Medulla oblongata (tissue), 1 donor: ENCODE results near the gene IFNE.

Experiments used
- DNase-seq: peaks from one replicate; pipeline ENCODE4 v3.0.0-alpha.2; 2015; ENCODE audit errors: extremely low spot score

Gene IFNE, protein sequence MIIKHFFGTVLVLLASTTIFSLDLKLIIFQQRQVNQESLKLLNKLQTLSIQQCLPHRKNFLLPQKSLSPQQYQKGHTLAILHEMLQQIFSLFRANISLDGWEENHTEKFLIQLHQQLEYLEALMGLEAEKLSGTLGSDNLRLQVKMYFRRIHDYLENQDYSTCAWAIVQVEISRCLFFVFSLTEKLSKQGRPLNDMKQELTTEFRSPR

DNA sequence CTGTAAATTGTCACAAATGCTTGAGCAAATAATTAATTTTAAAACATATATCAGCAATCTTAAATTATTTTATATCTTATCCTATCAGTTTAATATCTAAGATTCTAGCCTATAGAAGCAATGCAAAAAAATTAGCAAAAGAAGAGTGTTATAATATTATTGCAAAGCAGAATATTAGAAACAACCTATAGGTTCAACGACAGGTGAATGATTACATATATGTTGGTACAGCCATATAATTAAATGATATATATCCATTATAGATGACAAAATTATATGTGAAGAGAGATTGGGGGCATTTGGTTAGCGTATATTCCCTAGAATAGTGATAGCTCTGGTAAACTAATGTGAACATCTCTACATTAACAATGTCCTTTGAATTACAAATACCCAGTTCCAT is at the start of gene IFNE:
IFNE (minus strand) TSS at position 101 of the 400 bp plus-strand sequence. CDS start 619 bp downstream, outside the sequence.
- DNase-seq, result no peak

DNA sequence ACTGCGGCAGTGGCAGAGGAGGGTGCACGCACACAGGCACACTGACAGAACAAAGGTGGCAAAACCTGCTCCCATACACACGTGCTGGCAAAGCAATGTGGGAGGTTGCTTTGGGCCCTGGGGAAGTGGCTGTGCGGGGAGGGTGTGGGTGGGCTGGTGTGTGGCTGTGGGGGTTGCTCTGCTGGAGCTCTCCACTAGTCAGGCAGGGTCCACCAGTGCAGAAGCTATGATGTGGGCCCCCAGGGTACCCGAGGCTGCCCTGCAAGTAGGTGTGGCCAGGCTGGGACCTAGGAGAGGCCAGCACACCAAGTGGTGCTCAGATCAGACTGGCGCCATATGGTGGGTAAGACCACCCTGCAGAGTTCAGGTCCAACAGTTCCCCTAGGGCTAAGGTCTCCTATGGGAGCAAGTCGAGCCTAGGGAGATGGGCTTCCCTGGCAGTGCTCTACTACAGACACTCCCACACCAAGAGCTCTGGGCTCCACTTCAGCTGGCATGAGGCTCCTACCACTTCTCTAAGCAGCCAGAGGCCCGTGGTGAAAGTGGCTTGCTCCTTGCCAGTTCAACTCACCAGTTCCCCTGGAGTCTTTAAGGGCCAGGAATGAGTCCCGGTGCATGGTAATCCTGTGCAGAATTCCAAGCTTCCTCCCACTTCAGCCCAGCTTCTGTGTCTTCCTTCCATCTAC is 46.2 kb upstream of the IFNE start:
- no peak for DNase-seq

DNA sequence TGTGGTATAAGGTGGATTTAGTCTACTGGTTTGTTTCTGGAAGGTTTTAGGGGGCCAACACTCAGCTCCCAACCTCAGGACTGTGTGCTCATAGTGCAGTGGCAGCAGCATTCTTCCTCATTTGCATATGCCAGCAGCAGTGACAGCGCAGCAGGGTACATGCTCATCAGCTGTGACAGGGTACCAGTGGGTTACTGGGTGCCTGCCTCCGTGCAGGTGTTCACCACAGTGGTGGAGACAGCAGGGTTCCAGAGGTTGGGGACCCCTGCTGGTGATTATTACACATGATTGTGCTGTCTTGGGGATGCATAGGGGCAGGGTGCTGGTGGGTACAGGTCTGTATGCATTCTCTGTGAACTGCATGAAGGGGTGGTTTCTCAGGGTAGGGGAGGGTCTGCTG is 45.5 kb upstream of the IFNE start:
- DNase-seq, result no peak

DNA sequence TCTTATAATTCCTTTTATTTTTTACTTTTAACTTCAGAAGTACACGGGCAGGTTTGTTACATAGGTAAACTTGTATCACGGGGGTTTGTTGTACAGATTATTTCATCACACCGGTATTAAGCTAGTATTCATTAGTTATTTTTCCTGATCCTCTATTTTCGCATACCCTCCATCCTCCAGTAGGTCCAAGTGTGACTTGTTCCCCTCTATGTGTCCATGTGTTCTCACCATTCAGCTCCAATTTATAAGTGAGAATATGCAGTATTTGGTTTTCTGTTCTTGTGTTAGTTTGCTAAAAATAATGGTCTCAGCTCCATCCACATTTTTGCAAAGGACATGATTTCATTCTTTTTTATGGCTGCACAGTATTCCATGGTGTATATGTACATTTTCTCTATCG is 43.1 kb upstream of the IFNE start:
- no peak for DNase-seq

DNA sequence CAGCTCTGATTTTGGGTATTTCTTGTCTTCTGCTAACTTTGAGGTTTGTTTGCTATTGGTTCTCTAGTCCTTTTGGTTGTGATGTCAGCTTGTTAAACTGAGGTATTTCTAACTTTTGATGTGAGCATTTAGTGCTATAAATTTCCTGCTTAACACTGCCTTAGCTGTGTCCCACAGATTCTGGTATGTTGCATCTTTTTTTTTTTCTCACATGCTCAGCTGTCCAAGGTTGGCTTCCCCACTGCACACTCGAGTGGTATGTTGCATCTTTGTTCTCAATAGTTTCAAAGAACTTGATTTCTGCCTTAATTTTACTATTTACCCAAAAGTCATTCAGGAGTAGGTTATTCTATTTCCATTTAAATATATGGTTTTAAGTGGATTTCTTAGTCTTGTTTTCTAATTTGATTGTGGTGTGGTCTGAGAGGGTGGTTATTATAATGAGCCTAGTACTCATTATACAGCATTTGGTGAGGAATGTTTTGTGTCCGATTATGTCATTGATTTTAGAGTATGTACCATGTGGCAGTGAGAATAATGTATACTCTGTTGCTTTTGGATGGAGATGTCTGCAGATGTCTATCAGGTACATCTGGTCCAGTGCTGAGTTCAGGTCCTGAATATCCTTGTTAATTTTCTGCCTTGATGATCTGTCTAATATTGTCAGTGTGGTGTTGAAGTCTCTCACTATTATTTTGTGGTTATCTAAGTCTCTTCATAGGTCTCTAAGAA is 42.2 kb upstream of the IFNE start:
- no peak for DNase-seq

DNA sequence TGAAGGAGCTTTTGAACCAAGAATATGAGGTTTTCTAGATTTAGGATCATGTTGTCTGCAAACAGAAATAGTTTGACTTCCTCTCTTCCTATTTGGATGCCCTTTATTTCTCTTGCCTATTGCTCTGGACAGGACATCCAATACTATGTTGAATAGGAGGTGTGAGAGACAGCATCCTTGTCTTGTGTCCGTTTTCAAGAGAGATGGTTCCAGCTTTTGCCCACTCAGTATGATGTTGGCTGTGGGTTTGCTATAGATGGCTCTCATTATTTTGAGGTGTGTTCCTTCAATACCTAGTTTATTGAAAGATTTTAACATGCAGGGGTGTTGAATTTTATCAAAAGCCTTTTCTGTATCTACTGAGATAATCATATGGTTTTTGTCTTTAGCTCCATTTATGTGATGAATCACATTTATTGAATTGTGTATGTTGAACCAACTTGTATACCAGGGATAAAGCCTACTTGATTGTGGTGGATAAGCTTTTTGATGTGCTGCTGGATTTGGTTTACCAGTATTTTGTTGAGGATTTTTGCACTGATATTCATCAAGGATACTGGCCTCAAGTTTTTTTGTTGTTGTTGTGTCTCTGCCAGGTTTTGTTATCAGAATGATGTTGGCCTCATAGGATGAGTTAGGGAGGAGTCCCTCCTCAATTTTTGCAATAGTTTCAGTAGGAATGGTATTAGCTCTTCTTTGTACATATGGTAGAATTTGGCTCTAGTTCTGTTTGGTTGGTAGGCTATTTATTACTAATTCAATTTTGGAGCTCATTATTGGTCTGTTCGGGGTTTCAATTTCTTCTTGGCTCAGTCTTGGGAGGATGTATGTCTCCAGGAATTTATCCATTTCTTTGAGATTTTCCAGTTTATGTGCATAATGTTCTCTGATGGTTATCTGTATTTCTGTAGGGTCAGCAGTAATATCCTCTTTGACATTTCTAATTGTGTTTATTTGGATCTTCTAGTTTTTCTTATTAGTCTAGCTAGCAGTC is 41.2 kb upstream of the IFNE start:
- DNase-seq, result no peak

DNA sequence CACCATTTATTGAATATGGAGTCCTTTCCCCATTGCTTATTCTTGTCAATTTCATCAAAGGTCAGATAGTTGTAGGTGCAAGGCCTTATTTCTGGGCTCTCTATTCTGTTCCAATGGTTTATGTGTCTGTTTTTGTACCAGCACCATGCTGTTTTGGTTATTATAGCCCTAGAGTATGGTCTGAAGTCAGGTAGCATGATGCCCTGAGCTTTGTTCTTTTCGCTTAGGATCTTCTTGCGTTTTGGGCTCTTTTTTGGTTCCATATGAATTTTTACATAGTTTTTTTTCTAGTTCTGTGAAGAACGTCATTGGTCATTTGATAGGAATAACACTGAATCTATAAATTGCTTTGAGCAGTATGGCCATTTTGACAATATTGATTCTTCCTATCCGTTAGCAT is 40.2 kb upstream of the IFNE start:
- no peak for DNase-seq

DNA sequence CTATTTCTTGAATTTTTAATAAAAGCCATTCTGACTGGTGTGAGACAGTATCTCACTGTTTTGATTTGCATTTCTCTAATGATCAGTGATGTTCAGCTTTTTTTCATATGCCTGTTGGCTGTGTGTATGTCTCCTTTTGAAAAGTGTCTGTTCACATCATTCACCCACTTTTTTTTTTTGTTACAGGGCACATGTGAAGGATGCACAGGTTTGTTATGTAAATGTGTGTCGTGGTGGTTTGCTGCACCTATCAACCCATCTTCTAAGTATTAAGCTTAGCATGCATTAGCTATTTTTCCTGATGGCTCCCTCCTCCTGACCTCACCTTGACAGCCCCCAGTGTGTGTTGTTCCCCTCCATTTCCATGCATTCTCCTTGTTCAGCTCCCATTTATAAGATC is 39.3 kb upstream of the IFNE start:
- DNase-seq, result no peak

DNA sequence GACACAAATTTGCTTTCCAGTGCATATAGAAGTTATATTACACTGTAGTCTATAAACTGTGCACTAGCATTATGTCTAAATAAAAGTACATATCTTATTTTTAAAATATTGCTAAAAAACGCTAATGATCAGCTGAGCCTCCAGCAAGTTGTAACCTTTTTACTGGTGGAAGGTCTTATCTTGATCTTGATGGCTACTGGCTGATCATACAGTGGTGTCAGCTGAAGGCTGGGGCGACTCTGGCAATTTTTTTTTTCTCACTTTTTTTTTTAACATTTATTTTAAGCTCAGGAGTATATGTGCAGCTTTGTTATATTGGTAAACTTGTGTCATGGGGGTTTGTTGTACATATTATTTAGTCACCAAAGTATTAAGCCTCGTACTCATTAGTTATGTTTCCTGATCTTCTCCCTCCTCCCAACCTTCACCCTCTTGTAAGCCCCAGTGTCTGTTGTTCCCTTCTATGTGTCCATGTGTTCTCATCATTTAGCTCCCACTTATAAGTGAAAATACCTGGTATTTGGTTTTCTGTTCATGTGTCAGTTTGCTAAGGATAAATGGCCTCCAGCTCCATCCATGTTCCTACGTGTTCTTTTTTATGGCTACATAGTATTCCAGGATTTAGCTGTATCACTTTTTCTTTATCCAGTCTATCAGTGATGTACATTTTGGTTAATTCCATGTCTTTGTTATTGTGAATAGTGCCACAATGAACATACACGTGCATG is 38.6 kb upstream of the IFNE start:
- DNase-seq, result no peak

DNA sequence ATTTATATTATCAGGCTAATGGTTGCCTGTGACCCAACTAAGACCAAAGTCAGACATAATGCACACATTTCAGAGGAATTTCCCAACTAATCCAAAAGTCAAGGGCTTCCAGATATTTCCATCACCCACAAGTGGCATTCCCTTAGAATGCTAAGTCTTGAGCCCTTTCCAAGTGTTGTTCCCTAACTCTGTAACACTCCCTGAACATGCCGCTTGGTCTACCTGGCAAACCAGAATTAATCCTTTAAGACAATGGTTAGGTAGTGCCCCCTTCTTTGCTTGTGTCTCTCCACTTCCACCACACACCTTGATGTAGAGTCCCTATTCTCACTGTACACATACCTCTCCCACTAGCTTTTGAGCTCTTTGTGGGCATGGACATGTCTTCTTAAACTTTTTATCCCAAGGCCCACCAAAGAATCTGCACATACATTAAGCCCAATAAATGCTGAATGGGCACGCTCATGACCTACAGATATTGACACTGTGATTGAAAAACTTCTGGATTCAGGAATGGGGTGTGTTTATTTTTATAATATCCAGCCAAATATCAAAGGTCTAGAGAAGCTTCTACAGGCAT is 37.8 kb upstream of the IFNE start:
- no peak for DNase-seq

DNA sequence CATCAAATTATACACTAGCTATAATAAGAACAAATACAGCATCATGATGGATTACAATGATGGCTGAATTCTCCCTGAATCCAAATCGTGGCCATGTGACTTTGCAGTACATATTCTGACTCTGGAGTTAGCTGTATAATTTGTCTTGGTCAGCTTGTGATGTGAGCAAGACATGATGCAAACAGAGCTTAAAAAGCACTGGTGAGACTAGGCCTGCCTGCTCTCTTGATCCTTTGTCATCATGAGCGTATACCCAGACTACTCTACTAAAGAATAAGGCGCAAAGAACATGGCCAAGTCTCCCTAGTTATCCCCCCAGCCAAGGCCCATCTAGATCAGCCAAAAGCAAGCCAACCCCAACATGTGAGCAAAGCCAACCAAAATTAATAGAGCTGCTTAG is 34.7 kb upstream of the IFNE start:
- DNase-seq, result no peak

DNA sequence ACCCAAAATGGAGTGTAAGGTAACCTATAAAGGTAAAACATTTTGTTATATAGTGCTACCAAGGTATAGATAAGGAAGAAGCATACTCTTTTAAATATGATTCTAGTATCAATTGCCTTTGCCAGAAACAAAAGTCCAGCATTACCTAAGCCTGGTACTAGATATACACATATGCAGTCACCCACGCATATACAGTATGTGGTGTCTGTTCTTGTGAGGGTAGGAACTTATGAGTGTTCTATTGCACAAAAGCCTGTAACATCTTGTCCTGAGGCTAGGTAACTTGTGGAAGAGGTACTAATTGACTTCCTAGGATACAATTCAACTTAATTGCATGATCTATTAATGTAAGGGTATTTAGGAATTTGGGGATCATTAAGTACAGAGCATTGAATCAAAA is 31.3 kb upstream of the IFNE start:
- DNase-seq, result no peak

DNA sequence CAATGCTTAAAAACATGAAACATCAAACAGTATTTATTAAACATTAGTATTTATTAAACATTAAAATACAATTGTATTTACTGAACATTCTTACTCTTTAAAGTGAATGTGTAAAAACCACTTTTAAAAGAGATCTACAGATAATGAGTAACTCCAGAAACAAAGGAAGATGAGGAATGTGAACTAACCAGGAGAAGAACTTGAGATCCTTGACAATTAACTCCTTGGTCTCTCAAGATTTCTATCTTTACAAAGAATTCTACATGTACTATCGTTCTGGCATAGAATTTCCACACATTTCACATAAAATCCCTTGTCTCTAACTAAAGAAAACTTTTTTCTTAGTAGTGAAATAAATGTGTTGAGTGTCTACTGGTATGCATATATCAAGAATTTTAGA is 28.7 kb upstream of the IFNE start:
- no peak for DNase-seq

DNA sequence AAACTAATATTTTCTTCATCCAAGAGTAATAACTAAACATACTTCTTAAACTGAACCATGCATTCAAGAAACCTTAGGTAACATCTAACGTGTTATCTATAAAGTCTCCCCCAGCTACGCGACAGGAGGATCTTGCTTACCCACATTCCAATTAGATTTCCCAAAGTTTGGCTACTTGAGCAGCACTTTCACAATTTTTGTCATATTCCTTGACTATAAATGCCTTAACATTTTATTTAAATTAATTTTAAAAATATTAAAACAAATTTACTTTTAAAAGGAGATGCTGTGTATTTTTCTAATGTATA is 25.3 kb upstream of the IFNE start:
- no peak for DNase-seq

DNA sequence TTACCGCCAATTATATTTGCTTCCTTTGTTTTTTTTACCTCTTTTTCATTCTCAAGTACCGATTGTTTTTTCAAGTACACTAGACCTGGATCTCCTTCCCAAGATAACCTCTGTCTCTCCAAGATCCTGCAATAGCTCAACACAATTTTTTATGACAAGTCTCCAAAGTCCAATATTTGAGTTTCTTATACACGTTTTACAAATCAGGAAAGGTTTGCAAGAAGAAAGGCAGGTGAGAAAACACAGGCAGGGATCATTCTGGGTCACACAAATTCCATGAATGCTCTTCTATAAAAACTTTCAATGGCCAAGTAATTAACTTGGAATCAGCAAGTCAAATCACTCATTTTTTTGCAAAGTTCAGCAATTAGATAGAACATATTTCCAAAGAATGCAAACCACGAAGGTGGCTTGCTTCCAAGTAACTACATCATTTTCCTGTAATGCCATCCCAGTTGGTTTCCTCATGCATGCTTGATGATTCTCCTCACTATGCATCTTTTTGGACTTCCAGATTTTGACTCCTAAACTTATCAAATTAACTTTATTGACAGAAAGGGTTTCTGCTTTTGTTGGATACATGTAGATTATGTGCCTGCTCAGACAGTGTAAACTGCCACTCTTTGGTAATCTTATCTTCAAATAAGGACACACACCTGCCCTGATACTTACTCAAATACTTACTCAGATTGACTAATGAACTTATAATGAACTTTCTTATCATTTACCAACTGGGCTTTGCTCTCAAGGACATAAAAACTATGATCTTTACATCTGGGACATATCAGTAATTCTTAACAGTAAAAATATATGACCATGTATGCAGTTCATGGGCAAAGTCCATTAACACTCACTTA is 24.7 kb upstream of the IFNE start:
- no peak for DNase-seq

DNA sequence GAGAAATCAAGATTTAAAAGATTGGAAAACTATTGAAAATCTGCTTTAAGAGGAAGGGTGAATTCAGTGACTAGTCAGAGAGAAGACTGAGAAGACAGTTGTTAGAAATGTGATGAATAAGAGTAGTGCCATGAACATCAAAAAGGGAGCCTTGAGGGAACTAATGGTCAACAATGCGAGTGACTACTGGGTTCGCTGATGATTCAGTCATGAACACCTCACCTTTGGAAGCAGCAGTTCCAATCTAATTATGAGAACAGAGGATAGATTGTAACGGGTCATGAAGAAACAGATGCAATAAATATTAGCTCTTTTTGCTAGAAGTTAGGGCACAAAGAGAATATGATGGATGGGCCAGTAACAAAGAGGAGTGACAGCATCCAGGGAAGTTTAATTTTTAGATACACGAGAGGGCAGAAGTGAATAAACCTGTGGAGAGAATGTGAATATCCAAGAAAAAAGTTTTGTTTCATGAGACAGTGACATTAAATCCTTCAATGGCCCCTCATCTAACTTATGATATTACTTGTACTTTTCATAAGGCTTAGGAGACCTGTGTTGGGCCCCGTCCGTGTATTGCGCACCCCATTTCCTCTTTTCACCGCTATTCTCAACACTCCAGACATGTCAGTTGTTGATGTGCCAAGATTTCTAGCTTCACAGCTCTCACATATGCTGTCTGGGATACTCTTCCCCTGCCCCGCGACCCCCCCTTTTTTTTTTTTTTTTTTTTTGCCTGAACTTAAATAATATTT is 23.5 kb upstream of the IFNE start:
- no peak for DNase-seq

DNA sequence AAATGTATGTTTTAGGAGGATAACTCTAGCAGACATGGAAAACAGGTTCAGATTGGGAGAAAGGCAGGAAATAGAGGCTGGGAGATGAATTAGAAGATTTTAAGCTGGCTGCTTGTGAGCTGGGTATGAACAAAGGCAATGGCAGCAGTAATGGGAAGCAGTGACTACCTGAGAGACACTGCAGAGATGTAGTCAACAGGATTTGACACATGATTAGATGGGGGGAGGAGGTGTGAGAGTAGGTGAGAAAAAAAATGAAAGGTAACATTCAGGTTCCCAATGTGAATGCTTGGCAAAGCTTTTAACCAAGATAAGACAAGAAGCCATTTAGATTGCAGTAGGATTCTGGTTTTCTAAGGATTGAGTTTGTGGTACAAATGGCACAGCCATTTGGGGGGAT is 22.8 kb upstream of the IFNE start:
- no peak for DNase-seq

DNA sequence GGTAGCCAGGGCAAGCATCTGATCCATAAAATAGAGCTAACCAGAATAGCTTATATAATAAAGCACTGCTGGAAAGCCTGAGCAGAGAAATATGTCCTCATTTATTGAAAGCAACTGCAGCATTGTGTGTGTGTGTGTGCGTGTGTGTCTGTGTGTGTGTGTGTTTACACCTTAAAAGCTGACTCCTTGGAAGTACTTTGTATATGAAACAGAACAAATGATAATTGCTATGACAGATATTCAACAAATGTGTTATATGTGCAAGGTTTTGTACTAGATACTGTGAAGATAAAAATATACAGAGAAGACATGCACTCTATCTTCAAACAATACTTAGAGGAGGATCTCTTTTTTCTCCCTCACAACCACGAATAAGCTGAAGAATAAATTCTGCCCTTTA is 22.0 kb upstream of the IFNE start:
- no peak for DNase-seq

DNA sequence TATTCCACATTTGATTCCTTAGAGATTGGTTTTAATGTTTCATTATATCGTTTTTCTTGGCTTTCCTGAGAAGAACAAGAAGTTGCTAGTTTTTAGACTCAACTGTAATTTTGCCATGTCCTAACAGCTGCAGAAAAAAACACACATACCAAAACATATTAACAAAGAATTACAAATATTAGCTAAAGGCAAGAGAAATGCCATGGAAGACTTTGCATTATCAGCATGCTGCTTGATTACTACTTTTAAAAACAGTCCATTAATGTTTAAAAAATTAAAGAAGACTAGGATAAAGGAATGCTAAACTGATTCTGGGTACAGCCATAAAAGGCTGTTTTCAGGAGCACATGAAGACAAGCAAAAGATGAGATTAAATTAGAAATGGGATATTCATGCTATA is 20.5 kb upstream of the IFNE start:
- no peak for DNase-seq
